ENCODE results near the gene SGSH. TPM values are rescaled to one million over a fixed set of nuclear protein-coding genes. Genes with fewer than 3 reads are reported as not detected.

SGSH gene
- total and polyA plus RNA-seq, 5 experiments from 2014 or later = 20.1 to 143 (median 36.5) TPM

- ATAC-seq (no peak), DNase-seq (peak in 1 of 10 donors; percentile 48)
- Mint-ChIP-seq H3K27me3 (no peaks in the 10 kb centered on the region), H3K36me3 (peaks cover 0 to 17% (median 0%) of the 10 kb centered on the region in 3 donors), H3K27ac (peak overlapping the region in 9 of 10 donors; percentile 10 to 68 (median 53)), H3K4me3 (peak overlapping the region; percentile 19 to 77 (median 42)), H3K9me3 (no peaks in the 10 kb centered on the region), H3K4me1 (peaks cover 19 to 50% (median 39%) of the 10 kb centered on the region in 4 donors)
- POLR2A ChIA-PET = no interaction called here
These were observed 2.4 kb upstream of the SGSH start for GRCh38 chr17:80222376-80223141.

GRCh38 chr17:80221351-80222105 lies 1.4 kb upstream of the SGSH start:
- Mint-ChIP-seq H3K27ac (peak overlapping the region; percentile 62 to 95 (median 82)), H3K9me3 (no peaks in the 10 kb centered on the region), H3K4me1 (peaks cover 24 to 59% (median 45%) of the 10 kb centered on the region in 4 donors), H3K36me3 (peaks cover 0 to 18% (median 2%) of the 10 kb centered on the region in 3 donors), H3K27me3 (no peaks in the 10 kb centered on the region), H3K4me3 (peak overlapping the region; percentile 75 to 96 (median 81))
- no peak for ATAC-seq
- POLR2A ChIA-PET = no interaction called here
- DNase-seq = peak in 1 of 10 donors; percentile 40

GRCh38 chr17:80220736-80221215 lies 643 bp upstream of the SGSH start:
- H3K27ac Mint-ChIP-seq = peak overlapping the region in 9 of 10 donors; percentile 62 to 95 (median 85)
- peak in 8 of 10 donors; percentile 16 to 66 (median 27) for DNase-seq

DNA sequence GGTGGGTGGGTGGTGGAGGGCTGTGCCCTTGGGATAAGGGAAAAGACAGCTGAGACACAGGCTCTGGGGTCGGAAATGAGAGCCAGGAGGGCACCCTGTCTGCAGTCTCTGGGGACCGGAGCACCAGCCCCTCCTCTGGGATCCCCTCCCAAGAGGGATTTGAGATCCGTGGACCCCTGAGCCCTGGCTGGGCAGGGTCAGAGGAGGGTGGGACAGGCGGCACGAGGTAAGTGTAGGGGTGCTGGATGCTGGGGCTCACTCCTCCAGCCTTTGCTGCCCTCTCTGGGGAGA lies 425 bp downstream of the SGSH start:
- Mint-ChIP-seq H3K4me1 (peaks cover 27 to 64% (median 49%) of the 10 kb centered on the region in 4 donors), H3K9me3 (no peaks in the 10 kb centered on the region)
- POLR2A ChIA-PET = interaction anchor here (0.7 to 4.0 kb wide), 11 partner anchors 13 to 498 kb away, joined by 3 to 21 read pairs (median 5); partner anchors contain the start of genes EIF4A3 and GAA

More at GRCh38 chr17:80220736-80221215, 643 bp upstream of the SGSH start:
- Mint-ChIP-seq H3K36me3 (peaks cover 0 to 21% (median 2%) of the 10 kb centered on the region in 3 donors), H3K9me3 (no peaks in the 10 kb centered on the region), H3K4me3 (peak overlapping the region; percentile 75 to 96 (median 81)), H3K4me1 (peaks cover 27 to 64% (median 49%) of the 10 kb centered on the region in 4 donors), H3K27me3 (no peaks in the 10 kb centered on the region)
- POLR2A ChIA-PET = interaction anchor here (0.8 to 4.0 kb wide), 4 partner anchors 41 to 718 kb away, joined by 3 to 21 read pairs (median 8); partner anchors contain the start of gene GAA
- peak; percentile 22 to 31 for ATAC-seq

GRCh38 chr17:80219013-80219762 lies 945 bp downstream of the SGSH start:
- peak; percentile 86 to 90 for ATAC-seq
- H3K36me3 Mint-ChIP-seq = peaks cover 0 to 33% (median 2%) of the 10 kb centered on the region in 3 donors
- DNase-seq = peak; percentile 75 to 96 (median 92)
- H3K27me3 Mint-ChIP-seq = no peaks in the 10 kb centered on the region
- no peaks in the 10 kb centered on the region for H3K9me3 Mint-ChIP-seq
- peak overlapping the region; percentile 91 to 97 (median 94) for H3K4me3 Mint-ChIP-seq
- peak overlapping the region; percentile 94 to 98 (median 97) for H3K27ac Mint-ChIP-seq
- POLR2A ChIA-PET = interaction anchor here (0.6 to 4.0 kb wide), 13 partner anchors 13 to 499 kb away, joined by 3 to 21 read pairs (median 5); partner anchors contain the start of genes EIF4A3 and GAA
- H3K4me1 Mint-ChIP-seq = peaks cover 25 to 61% (median 48%) of the 10 kb centered on the region in 4 donors

More for the DNA sequence above, 425 bp downstream of the SGSH start:
- Mint-ChIP-seq H3K27me3 (no peaks in the 10 kb centered on the region), H3K36me3 (peaks cover 0 to 30% (median 2%) of the 10 kb centered on the region in 3 donors), H3K27ac (peak overlapping the region; percentile 94 to 98 (median 97)), H3K4me3 (peak overlapping the region; percentile 91 to 97 (median 94))
- ATAC-seq (peak; percentile 35 to 36), DNase-seq (peak in 1 of 10 donors; percentile 68)

- DNase-seq (peak in 1 of 10 donors; percentile 27), ATAC-seq (no peak)
- Mint-ChIP-seq H3K9me3 (no peaks in the 10 kb centered on the region), H3K4me1 (peaks cover 21 to 54% (median 44%) of the 10 kb centered on the region in 4 donors), H3K27me3 (no peaks in the 10 kb centered on the region), H3K36me3 (peaks cover 0 to 37% (median 2%) of the 10 kb centered on the region in 3 donors), H3K27ac (peak overlapping the region; percentile 86 to 98 (median 97)), H3K4me3 (peak overlapping the region; percentile 91 to 97 (median 94))
- POLR2A ChIA-PET = interaction anchor here (0.5 to 4.0 kb wide), 11 partner anchors 11 to 767 kb away, joined by 3 to 21 read pairs (median 3); partner anchors contain the start of genes EIF4A3 and GAA
These were observed 1.7 kb downstream of the SGSH start for GRCh38 chr17:80218391-80218790.

DNA sequence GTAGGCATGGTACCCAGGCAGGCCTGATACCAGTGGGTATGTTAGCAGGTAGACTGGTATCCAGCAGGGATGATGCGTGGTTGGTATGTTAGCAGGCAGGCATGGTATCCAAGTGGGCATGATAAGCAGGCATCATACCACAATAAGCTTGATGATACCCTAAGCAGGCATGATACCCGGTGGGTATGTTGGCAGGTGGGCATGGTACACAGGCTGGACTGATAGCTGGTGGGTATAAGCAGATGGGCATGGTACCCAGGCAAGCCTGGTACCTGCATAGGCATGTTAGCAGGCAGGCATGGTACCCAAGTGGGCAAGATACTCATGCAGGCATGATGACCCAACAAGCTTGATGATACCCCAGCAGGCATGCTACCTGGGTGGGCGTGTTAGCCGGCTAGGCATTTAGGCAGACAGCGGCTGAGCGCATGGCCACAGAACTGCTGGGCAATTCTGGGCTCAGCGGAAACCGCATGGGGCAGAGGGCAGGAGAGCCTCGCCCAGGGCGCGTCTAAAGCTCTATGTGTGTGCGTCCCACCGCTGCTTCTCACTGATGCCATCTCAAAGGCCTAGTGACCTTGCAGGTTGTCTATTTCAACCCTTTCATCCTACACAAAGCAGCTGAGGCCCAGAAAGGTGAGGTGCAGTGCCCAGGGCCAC lies 2.3 kb downstream of the SGSH start:
- no peaks in the 10 kb centered on the region for H3K27me3 Mint-ChIP-seq
- POLR2A ChIA-PET = interaction anchor here (0.5 to 4.0 kb wide), 7 partner anchors 11 to 768 kb away, joined by 3 to 21 read pairs (median 3); no protein-coding TSS in a partner anchor
- peaks cover 0 to 43% (median 2%) of the 10 kb centered on the region in 3 donors for H3K36me3 Mint-ChIP-seq
- peak overlapping the region in 8 of 10 donors; percentile 2 to 97 (median 54) for H3K4me3 Mint-ChIP-seq
- no peak for ATAC-seq
- H3K9me3 Mint-ChIP-seq = no peaks in the 10 kb centered on the region
- peak overlapping the region; percentile 10 to 98 (median 87) for H3K27ac Mint-ChIP-seq
- peak in 1 of 10 donors; percentile 24 for DNase-seq
- peaks cover 16 to 49% (median 41%) of the 10 kb centered on the region in 4 donors for H3K4me1 Mint-ChIP-seq

GRCh38 chr17:80216473-80217456 lies 3.4 kb downstream of the SGSH start:
- no peaks in the 10 kb centered on the region for H3K27me3 Mint-ChIP-seq
- H3K4me1 Mint-ChIP-seq = peaks cover 16 to 43% (median 36%) of the 10 kb centered on the region in 4 donors
- DNase-seq = peak in 1 of 10 donors; percentile 53
- no peak for ATAC-seq
- H3K4me3 Mint-ChIP-seq = peak overlapping the region in 5 of 10 donors; percentile 24 to 63 (median 41)
- peaks cover 0 to 49% (median 2%) of the 10 kb centered on the region in 3 donors for H3K36me3 Mint-ChIP-seq
- POLR2A ChIA-PET = interaction anchor here (1.1 to 4.0 kb wide), 2 partner anchors 12 to 48 kb away, joined by 3 to 21 read pairs; no protein-coding TSS in a partner anchor
- H3K27ac Mint-ChIP-seq = peak overlapping the region; percentile 9 to 95 (median 76)
- H3K9me3 Mint-ChIP-seq = no peaks in the 10 kb centered on the region

- no peaks in the 10 kb centered on the region for H3K27me3 Mint-ChIP-seq
- no peak overlapping the region for H3K4me3 Mint-ChIP-seq
- peaks cover 17 to 34% (median 31%) of the 10 kb centered on the region in 4 donors for H3K4me1 Mint-ChIP-seq
- no peak for ATAC-seq
- POLR2A ChIA-PET = no interaction called here
- peaks cover 0 to 62% (median 3%) of the 10 kb centered on the region in 3 donors for H3K36me3 Mint-ChIP-seq
- peak in 1 of 10 donors; percentile 59 for DNase-seq
- H3K9me3 Mint-ChIP-seq = no peaks in the 10 kb centered on the region
- H3K27ac Mint-ChIP-seq = no peak overlapping the region
These were observed 5.3 kb downstream of the SGSH start for GRCh38 chr17:80214878-80215210.
